ENCODE data around the gene SEMA7A.

DNA sequence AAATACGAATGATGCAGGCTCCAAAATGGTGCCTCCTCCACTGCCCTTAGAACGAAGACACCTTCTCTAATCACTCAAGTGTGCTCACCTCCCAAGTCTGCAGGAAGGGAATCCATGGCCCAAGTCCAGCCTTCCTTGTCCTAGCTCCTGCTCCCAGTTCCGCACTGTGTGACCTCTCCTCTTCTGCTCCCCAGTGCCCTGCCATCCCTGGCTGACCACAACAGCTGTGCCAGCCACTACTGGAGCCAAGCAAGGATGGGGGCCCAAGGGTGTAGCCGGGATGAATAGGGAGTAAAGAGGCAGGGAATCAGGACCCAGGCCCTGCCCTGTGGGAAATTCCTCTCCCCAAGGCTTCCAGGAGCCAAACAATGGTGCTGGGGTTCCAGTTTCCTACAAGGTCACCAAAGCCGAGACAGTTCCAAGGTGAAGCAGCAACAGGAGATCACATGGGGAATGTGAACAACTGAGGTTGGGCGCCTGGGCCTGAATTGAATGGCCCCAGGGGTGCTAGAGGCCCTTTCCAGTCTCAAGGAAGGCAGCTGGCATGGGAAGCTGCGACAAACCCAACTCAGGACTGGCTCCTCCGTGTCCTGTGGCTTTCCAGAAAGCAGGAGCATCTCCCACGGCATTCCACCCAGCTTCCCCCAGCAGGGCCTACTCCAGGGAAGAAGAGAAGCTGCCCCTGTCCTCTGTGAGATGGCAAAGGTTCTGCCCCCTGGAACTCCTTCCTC is 20.2 kb downstream of the SEMA7A start:
- TF ChIP-seq SIN3A (IDR thresholded peaks at IDR 0.05; ENCODE audit: borderline replicate concordance, insufficient read depth, low read length) (no peak), POLR2AphosphoS5 (IDR thresholded peaks at IDR 0.05; ENCODE audit: low read depth, low read length) (no peak)
- TF ChIP-seq, protein P1, sequence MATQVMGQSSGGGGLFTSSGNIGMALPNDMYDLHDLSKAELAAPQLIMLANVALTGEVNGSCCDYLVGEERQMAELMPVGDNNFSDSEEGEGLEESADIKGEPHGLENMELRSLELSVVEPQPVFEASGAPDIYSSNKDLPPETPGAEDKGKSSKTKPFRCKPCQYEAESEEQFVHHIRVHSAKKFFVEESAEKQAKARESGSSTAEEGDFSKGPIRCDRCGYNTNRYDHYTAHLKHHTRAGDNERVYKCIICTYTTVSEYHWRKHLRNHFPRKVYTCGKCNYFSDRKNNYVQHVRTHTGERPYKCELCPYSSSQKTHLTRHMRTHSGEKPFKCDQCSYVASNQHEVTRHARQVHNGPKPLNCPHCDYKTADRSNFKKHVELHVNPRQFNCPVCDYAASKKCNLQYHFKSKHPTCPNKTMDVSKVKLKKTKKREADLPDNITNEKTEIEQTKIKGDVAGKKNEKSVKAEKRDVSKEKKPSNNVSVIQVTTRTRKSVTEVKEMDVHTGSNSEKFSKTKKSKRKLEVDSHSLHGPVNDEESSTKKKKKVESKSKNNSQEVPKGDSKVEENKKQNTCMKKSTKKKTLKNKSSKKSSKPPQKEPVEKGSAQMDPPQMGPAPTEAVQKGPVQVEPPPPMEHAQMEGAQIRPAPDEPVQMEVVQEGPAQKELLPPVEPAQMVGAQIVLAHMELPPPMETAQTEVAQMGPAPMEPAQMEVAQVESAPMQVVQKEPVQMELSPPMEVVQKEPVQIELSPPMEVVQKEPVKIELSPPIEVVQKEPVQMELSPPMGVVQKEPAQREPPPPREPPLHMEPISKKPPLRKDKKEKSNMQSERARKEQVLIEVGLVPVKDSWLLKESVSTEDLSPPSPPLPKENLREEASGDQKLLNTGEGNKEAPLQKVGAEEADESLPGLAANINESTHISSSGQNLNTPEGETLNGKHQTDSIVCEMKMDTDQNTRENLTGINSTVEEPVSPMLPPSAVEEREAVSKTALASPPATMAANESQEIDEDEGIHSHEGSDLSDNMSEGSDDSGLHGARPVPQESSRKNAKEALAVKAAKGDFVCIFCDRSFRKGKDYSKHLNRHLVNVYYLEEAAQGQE (IDR thresholded peaks at IDR 0.05; ENCODE audit: insufficient read depth in 1 of 2, low read depth in 2 of 2, low read length in 2 of 2), result no peak
